ENCODE results near the gene FHL3. TPM values are rescaled to one million over a fixed set of nuclear protein-coding genes. Genes with fewer than 3 reads are reported as not detected.

The FHL3 gene
- total and polyA plus RNA-seq, 2 experiments from 2014 or later = 28.3 to 49.0 TPM

- TF ChIP-seq ZNF462 (CRISPR knock-in tag; IDR thresholded peaks at IDR 0.05) = no peak
- no peak for TF ChIP-seq CREB1 (CRISPR knock-in tag; IDR thresholded peaks at IDR 0.05; ENCODE audit: low read depth)
- TF ChIP-seq ZNF331 (CRISPR knock-in tag; IDR thresholded peaks at IDR 0.05; ENCODE audit: low read depth) = no peak
- no peak for TF ChIP-seq POLR2AphosphoS5 (IDR thresholded peaks at IDR 0.05; ENCODE audit: low read depth)
- TF ChIP-seq STAT1 (IDR thresholded peaks at IDR 0.05; ENCODE audit: unreplicated experiment) = no peak
These were observed 37.9 kb upstream of the FHL3 start (continued) for GRCh38 chr1:38043036-38043747.

GRCh38 chr1:38041936-38042834, 36.9 kb upstream of the FHL3 start:
- Mint-ChIP-seq H3K4me1 (peaks cover 33% of the 10 kb centered on the region), H3K36me3 (ENCODE audit: low read depth) (peaks cover 46% of the 10 kb centered on the region), H3K27ac (no peak overlapping the region), H3K9me3 (peaks cover 4% of the 10 kb centered on the region), H3K4me3 (peak overlapping the region; percentile 92), H3K27me3 (ENCODE audit: insufficient read depth, low read depth, poor library complexity) (peaks cover 24% of the 10 kb centered on the region)
- Histone ChIP-seq H3K27ac (ENCODE audit: low read depth) (no peak overlapping the region), H3K4me3 (no peak overlapping the region), H3K4me2 (no peak overlapping the region), H3K9me2 (ENCODE audit: insufficient read depth) (no peaks in the 10 kb centered on the region; the same call in 1 of the 2 replicates), H4K20me1 (replicated peaks; ENCODE audit: insufficient read depth) (peaks cover 12% of the 10 kb centered on the region), H3K4me1 (ENCODE audit: insufficient read depth) (peaks cover 7% of the 10 kb centered on the region), H3F3A (replicated peaks; ENCODE audit: low read depth) (0 out of 2 replicates have a peak, but pooled peaks cover 3% of the 10 kb centered on the region), H3K27me3 (ENCODE audit: insufficient read depth) (peaks cover 42% of the 10 kb centered on the region), H2AFZ (no peak overlapping the region), H3K36me3 (ENCODE audit: insufficient read depth) (no peaks in the 10 kb centered on the region), H3K79me2 (replicated peaks; ENCODE audit: insufficient read depth) (peaks cover 14% of the 10 kb centered on the region)
- no peak for ATAC-seq
- no peak for DNase-seq (ENCODE audit: low spot score)
- no peak for TF ChIP-seq ZNF331 (CRISPR knock-in tag; IDR thresholded peaks at IDR 0.05; ENCODE audit: low read depth)
- TF ChIP-seq ZNF462 (CRISPR knock-in tag; IDR thresholded peaks at IDR 0.05) = no peak
- no peak for TF ChIP-seq JUNB (IDR thresholded peaks at IDR 0.05; ENCODE audit: unreplicated experiment)

Measured in GM23338 (cell line).